ENCODE results near the gene SLC6A4.

GRCh38 chr17:30246460-30246859, 11.0 kb upstream of the SLC6A4 start:
- TF ChIP-seq ZNF274 (IDR thresholded peaks at IDR 0.05; ENCODE audit: low read depth, low read length) (no peak), YY1 (IDR thresholded peaks at IDR 0.05; ENCODE audit: insufficient read depth, insufficient read length) (no peak), SUZ12 (IDR thresholded peaks at IDR 0.05; ENCODE audit: extremely low read depth, insufficient read depth, insufficient read length) (no peak)
